Trophoblast cell (in vitro differentiated cells and primary cell): Measurements from ENCODE around the gene SAV1.
"Not testable (repeated sequence)": the region's sequence is repeated elsewhere in the genome, so short reads cannot be mapped to it uniquely, and the experiment has no call there.

Source experiments
- DNase-seq, 2 donors: peaks; one replicate each; pipeline ENCODE4 v3.0.0-alpha.2; 2016
- H2AFZ ChIP-seq: 2 replicates; pipeline ENCODE4 v1.6.1; 2013; ENCODE audit warnings: low read length, moderate library complexity, mild to moderate bottlenecking; ENCODE audit not compliant: insufficient read depth, poor library complexity
- H2AK5ac ChIP-seq: 2 replicates; pipeline ENCODE4 v1.6.1; 2013; ENCODE audit warnings: mild to moderate bottlenecking, low read length
- H2BK120ac ChIP-seq: 2 replicates; pipeline ENCODE4 v1.6.1; 2013; ENCODE audit warnings: low read length, mild to moderate bottlenecking, moderate library complexity; ENCODE audit not compliant: insufficient read depth, poor library complexity
- H2BK12ac ChIP-seq: 2 replicates; pipeline ENCODE4 v1.6.1; 2013; ENCODE audit warnings: mild to moderate bottlenecking, low read length, moderate library complexity
- H2BK5ac ChIP-seq: 2 replicates; pipeline ENCODE4 v1.6.1; 2013; ENCODE audit warnings: low read length, low read depth, moderate library complexity, mild to moderate bottlenecking; ENCODE audit not compliant: poor library complexity
- H3K14ac ChIP-seq: 2 replicates; pipeline ENCODE4 v1.6.1; 2013; ENCODE audit warnings: mild to moderate bottlenecking, low read length
- H3K18ac ChIP-seq: 2 replicates; pipeline ENCODE4 v1.6.1; 2013; ENCODE audit warnings: mild to moderate bottlenecking, low read length
- H3K23ac ChIP-seq: 2 replicates; pipeline ENCODE4 v1.6.1; 2013; ENCODE audit warnings: low read length
- H3K27ac ChIP-seq: 2 replicates; pipeline ENCODE4 v1.5.1; 2013; ENCODE audit warnings: low read depth, mild to moderate bottlenecking, inconsistent platforms, low read length, moderate library complexity
- H3K27me3 ChIP-seq: 2 replicates; pipeline ENCODE4 v1.6.1; 2013; ENCODE audit warnings: inconsistent platforms, mild to moderate bottlenecking, low read length, moderate library complexity; ENCODE audit not compliant: insufficient read depth
- H3K36me3 ChIP-seq, 2 experiments: 1 replicate in 1 of 2; 2 replicates in 1 of 2; pipeline ENCODE4 v1.6.1; 2013; ENCODE audit warnings: low read length in 2 of 2, mild to moderate bottlenecking in 2 of 2, moderate library complexity in 1 of 2; ENCODE audit not compliant: insufficient read depth in 2 of 2, control insufficient read depth in 1 of 2
- H3K4ac ChIP-seq: 2 replicates; pipeline ENCODE4 v1.6.1; 2013; ENCODE audit warnings: low read depth, mild to moderate bottlenecking, low read length, moderate library complexity
- H3K4me1 ChIP-seq, 2 experiments: 1 replicate in 1 of 2; 2 replicates in 1 of 2; pipeline ENCODE4 v1.6.1; 2013; ENCODE audit warnings: low read length in 2 of 2, mild to moderate bottlenecking in 2 of 2, moderate library complexity in 1 of 2; ENCODE audit not compliant: insufficient read depth in 2 of 2, control insufficient read depth in 1 of 2
- H3K4me2 ChIP-seq: 2 replicates; pipeline ENCODE4 v1.6.1; 2013; ENCODE audit warnings: inconsistent platforms, mild to moderate bottlenecking, low read length, moderate library complexity
- H3K4me3 ChIP-seq: 2 replicates; pipeline ENCODE4 v1.5.1; 2013; ENCODE audit warnings: mild to moderate bottlenecking, low read depth, low read length, inconsistent platforms
- H3K79me1 ChIP-seq: one replicate; pipeline ENCODE4 v1.6.1; 2013; ENCODE audit warnings: low read length
- H3K79me2 ChIP-seq: 2 replicates; pipeline ENCODE4 v1.6.1; 2013; ENCODE audit warnings: low read length, mild to moderate bottlenecking; ENCODE audit not compliant: control insufficient read depth, insufficient read depth, poor library complexity
- H3K9ac ChIP-seq: 2 replicates; pipeline ENCODE4 v1.6.1; 2013; ENCODE audit warnings: mild to moderate bottlenecking, low read length
- H3K9me3 ChIP-seq: 2 replicates; pipeline ENCODE4 v1.6.1; 2013; ENCODE audit warnings: low read depth, mild to moderate bottlenecking, control low read depth, inconsistent platforms, low read length; ENCODE audit not compliant: insufficient read depth
- H4K12ac ChIP-seq: 2 replicates; pipeline ENCODE4 v1.6.1; 2013; ENCODE audit warnings: low read depth, mild to moderate bottlenecking, low read length, moderate library complexity
- H4K8ac ChIP-seq: 2 replicates; pipeline ENCODE4 v1.6.1; 2013; ENCODE audit warnings: low read depth, mild to moderate bottlenecking, low read length, moderate library complexity
- H4K91ac ChIP-seq: one replicate; pipeline ENCODE4 v1.6.1; 2013; ENCODE audit warnings: low read depth, mild to moderate bottlenecking, low read length, moderate library complexity
- WGBS: extraction: QIAGEN DNeasy Blood & Tissue Kit; methylation state at CpG from one replicate; pipeline ENCODE4 v1.1.7; 2013; ENCODE audit warnings: missing lambda C conversion rate; ENCODE audit not compliant: insufficient read length, insufficient coverage; ENCODE audit errors: extremely low coverage; 5-methylcytosine and 5-hydroxymethylcytosine counted together

The SAV1 gene

GRCh38 chr14:50705026-50705593 is 37.0 kb upstream of the SAV1 start:
- no peaks in the 10 kb centered on the region for H3K36me3 ChIP-seq
- H3K18ac ChIP-seq: no peak overlapping the region
- no peak overlapping the region for H4K12ac ChIP-seq
- no peak overlapping the region for H4K8ac ChIP-seq
- H3K9ac ChIP-seq: no peak overlapping the region
- H2AFZ ChIP-seq: no peak overlapping the region
- no peak overlapping the region for H3K4ac ChIP-seq
- no peaks in the 10 kb centered on the region for H3K79me1 ChIP-seq
- H3K14ac ChIP-seq: no peak overlapping the region
- no peaks in the 10 kb centered on the region for H3K9me3 ChIP-seq
- H4K91ac ChIP-seq: no peak overlapping the region
- no peaks in the 10 kb centered on the region for H3K27me3 ChIP-seq
- H2AK5ac ChIP-seq: no peak overlapping the region
- H2BK12ac ChIP-seq: no peak overlapping the region
- no peak overlapping the region for H3K27ac ChIP-seq
- no peaks in the 10 kb centered on the region for H3K79me2 ChIP-seq
- H3K4me2 ChIP-seq: no peak overlapping the region
- no CpG with 5 or more reads among the region's 22 CpGs for WGBS
- no peak overlapping the region for H2BK120ac ChIP-seq
- no peak overlapping the region for H2BK5ac ChIP-seq
- DNase-seq: no peak
- H3K23ac ChIP-seq: no peak overlapping the region
- H3K4me1 ChIP-seq: no peaks in the 10 kb centered on the region
- no peak overlapping the region for H3K4me3 ChIP-seq

- H3K79me2 ChIP-seq: no peaks in the 10 kb centered on the region
- DNase-seq: no peak
- H3K23ac ChIP-seq: no peak overlapping the region
- H3K4me3 ChIP-seq: peak overlapping the region; percentile 5
- no peaks in the 10 kb centered on the region for H3K36me3 ChIP-seq
- H3K9ac ChIP-seq: no peak overlapping the region
- H3K4me1 ChIP-seq: no peaks in the 10 kb centered on the region
- H2BK12ac ChIP-seq: no peak overlapping the region
- no peak overlapping the region for H4K8ac ChIP-seq
- no peak overlapping the region for H2BK5ac ChIP-seq
- H4K91ac ChIP-seq: no peak overlapping the region
- no peaks in the 10 kb centered on the region for H3K9me3 ChIP-seq
- no peak overlapping the region for H3K27ac ChIP-seq
- no peak overlapping the region for H2BK120ac ChIP-seq
- no peak overlapping the region for H4K12ac ChIP-seq
- no peak overlapping the region for H3K14ac ChIP-seq
- no CpG with 5 or more reads among the region's 26 CpGs for WGBS
- H3K4me2 ChIP-seq: no peak overlapping the region
- H2AFZ ChIP-seq: no peak overlapping the region
- no peaks in the 10 kb centered on the region for H3K79me1 ChIP-seq
- no peak overlapping the region for H3K18ac ChIP-seq
- no peak overlapping the region for H2AK5ac ChIP-seq
- H3K27me3 ChIP-seq: no peaks in the 10 kb centered on the region
- no peak overlapping the region for H3K4ac ChIP-seq
Observed at GRCh38 chr14:50704454-50705010, 36.4 kb upstream of the SAV1 start.

- Histone ChIP-seq H2BK12ac (no peak overlapping the region), H3K9me3 (peaks cover 3% of the 10 kb centered on the region), H4K91ac (no peak overlapping the region), H3K9ac (no peak overlapping the region), H4K12ac (no peak overlapping the region), H3K18ac (no peak overlapping the region), H3K14ac (no peak overlapping the region), H3K4me1 (no peaks in the 10 kb centered on the region), H2BK120ac (no peak overlapping the region), H3K79me1 (no peaks in the 10 kb centered on the region), H3K4me2 (no peak overlapping the region), H3K36me3 (no peaks in the 10 kb centered on the region), H2AFZ (no peak overlapping the region), H3K4ac (no peak overlapping the region), H3K27me3 (no peaks in the 10 kb centered on the region), H3K27ac (no peak overlapping the region), H3K79me2 (no peaks in the 10 kb centered on the region), H3K4me3 (no peak overlapping the region), H3K23ac (no peak overlapping the region), H4K8ac (no peak overlapping the region), H2AK5ac (no peak overlapping the region), H2BK5ac (no peak overlapping the region)
- DNase-seq: no peak
- WGBS: no CpG with 5 or more reads among the region's 4 CpGs
Observed at GRCh38 chr14:50697659-50698290, 29.7 kb upstream of the SAV1 start.

GRCh38 chr14:50694260-50694659 is 26.2 kb upstream of the SAV1 start:
- H3K4ac ChIP-seq, H3K4me1 ChIP-seq, H2AFZ ChIP-seq, H3K9ac ChIP-seq, H2BK5ac ChIP-seq, H2BK120ac ChIP-seq, H4K91ac ChIP-seq, H3K4me2 ChIP-seq, H4K12ac ChIP-seq, H3K14ac ChIP-seq, H3K27me3 ChIP-seq, H2AK5ac ChIP-seq, H4K8ac ChIP-seq, H3K79me1 ChIP-seq, H3K23ac ChIP-seq, H3K79me2 ChIP-seq, H3K36me3 ChIP-seq, H2BK12ac ChIP-seq, H3K27ac ChIP-seq, H3K18ac ChIP-seq, H3K9me3 ChIP-seq, DNase-seq, H3K4me3 ChIP-seq: not testable (repeated sequence)
- WGBS: no CpG with 5 or more reads among the region's 3 CpGs
